HCT116 (cell line): Measurements from ENCODE around the gene CDH4.

Source experiments
- CEBPB ChIP-seq: IDR thresholded peaks from 2 replicates; pipeline ENCODE4 v1.6.1; 2012; ENCODE audit warnings: low read depth
- EZH2 ChIP-seq: fragments of 200-600 bp; sonication (generic); IDR thresholded peaks from 2 replicates; pipeline ENCODE4 v1.6.1; 2017; ENCODE audit warnings: antibody characterized with exemption, mixed run types
- POLR2A ChIP-seq: IDR thresholded peaks from 2 replicates; pipeline ENCODE4 v1.7.0; 2011; ENCODE audit warnings: borderline replicate concordance; ENCODE audit not compliant: insufficient read depth, insufficient read length; ENCODE audit errors: extremely low read depth
- POLR2AphosphoS5 ChIP-seq: IDR thresholded peaks from 2 replicates; pipeline ENCODE4 v1.6.1; 2011; ENCODE audit warnings: mild to moderate bottlenecking, low read depth, low read length, moderate library complexity
- RAD21 ChIP-seq: IDR thresholded peaks from 2 replicates; pipeline ENCODE4 v1.6.1; 2012; ENCODE audit warnings: low read depth, mild to moderate bottlenecking
- REST ChIP-seq: IDR thresholded peaks from 2 replicates; pipeline ENCODE4 v1.6.1; 2012; ENCODE audit warnings: low read depth
- SIN3A ChIP-seq: IDR thresholded peaks from 2 replicates; pipeline ENCODE4 v1.6.1; 2012; ENCODE audit warnings: low read depth
- SP1 ChIP-seq: IDR thresholded peaks from 2 replicates; pipeline ENCODE4 v1.6.1; 2012; ENCODE audit warnings: low read depth
- SRF ChIP-seq: IDR thresholded peaks from 2 replicates; pipeline ENCODE4 v1.6.1; 2012; ENCODE audit warnings: low read depth
- TCF7L2 ChIP-seq: IDR thresholded peaks from 2 replicates; pipeline ENCODE4 v1.7.0; 2011; ENCODE audit warnings: borderline replicate concordance, inconsistent platforms; ENCODE audit not compliant: insufficient read depth, insufficient read length; ENCODE audit errors: extremely low read depth
- YY1 ChIP-seq: IDR thresholded peaks from 2 replicates; pipeline ENCODE4 v1.6.1; 2011; ENCODE audit warnings: low read length, low read depth, moderate library complexity, mild to moderate bottlenecking; ENCODE audit not compliant: insufficient replicate concordance; ENCODE audit errors: extremely low read depth
- ZFX ChIP-seq: fragments of 450-650 bp; IDR thresholded peaks from 2 replicates; pipeline ENCODE4 v1.6.1; 2017
- TF ChIP-seq, protein P1 (sequence below), 3 experiments: fragments of 200-600 bp in 1 of 3; sonication (generic) in 1 of 3; IDR thresholded peaks in 2 of 3; conservative IDR thresholded peaks in 1 of 3; 2 replicates each; pipeline ENCODE4 v1.5.1; 2012 to 2017; ENCODE audit warnings: low read depth in 2 of 3, low read length in 2 of 3, antibody characterized with exemption in 1 of 3, borderline replicate concordance in 1 of 3, control low read depth in 1 of 3, mild to moderate bottlenecking in 1 of 3, mixed read lengths in 1 of 3, mixed run types in 1 of 3, moderate library complexity in 1 of 3; ENCODE audit not compliant: insufficient read depth in 1 of 3
- TF ChIP-seq, protein P2 (sequence below): IDR thresholded peaks from 2 replicates; pipeline ENCODE4 v1.6.1; 2012

DNA sequence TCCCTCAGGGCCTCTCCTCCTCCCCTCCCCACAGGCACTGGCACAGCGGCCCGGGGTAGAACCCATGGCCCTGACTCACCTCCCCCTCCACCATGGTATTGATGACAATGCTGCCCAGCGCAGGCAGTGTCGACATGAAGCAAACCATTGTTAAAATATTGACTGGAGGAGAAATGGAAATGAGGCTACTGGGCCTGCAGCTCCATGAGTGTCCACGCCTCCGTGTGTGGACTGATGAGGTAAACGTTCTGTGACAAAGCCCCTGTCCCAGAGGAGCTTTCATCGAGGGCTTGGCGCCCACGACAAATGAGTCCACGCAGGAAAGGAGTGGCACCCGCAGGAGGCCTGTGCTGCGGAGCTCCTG is 410.9 kb downstream of the CDH4 start:
- TF ChIP-seq ZFX (no peak), EZH2 (no peak), SP1 (no peak), REST (no peak), POLR2A (no peak), POLR2AphosphoS5 (no peak), YY1 (no peak), SIN3A (no peak), TCF7L2 (no peak), CEBPB (no peak), RAD21 (no peak), SRF (no peak)
- TF ChIP-seq, protein P1, sequence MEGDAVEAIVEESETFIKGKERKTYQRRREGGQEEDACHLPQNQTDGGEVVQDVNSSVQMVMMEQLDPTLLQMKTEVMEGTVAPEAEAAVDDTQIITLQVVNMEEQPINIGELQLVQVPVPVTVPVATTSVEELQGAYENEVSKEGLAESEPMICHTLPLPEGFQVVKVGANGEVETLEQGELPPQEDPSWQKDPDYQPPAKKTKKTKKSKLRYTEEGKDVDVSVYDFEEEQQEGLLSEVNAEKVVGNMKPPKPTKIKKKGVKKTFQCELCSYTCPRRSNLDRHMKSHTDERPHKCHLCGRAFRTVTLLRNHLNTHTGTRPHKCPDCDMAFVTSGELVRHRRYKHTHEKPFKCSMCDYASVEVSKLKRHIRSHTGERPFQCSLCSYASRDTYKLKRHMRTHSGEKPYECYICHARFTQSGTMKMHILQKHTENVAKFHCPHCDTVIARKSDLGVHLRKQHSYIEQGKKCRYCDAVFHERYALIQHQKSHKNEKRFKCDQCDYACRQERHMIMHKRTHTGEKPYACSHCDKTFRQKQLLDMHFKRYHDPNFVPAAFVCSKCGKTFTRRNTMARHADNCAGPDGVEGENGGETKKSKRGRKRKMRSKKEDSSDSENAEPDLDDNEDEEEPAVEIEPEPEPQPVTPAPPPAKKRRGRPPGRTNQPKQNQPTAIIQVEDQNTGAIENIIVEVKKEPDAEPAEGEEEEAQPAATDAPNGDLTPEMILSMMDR (IDR thresholded peaks at IDR 0.05 in 2 of 3, conservative IDR thresholded peaks at IDR 0.05 in 1 of 3; ENCODE audit: borderline replicate concordance in 1 of 3, insufficient read depth in 1 of 3, low read depth in 2 of 3, low read length in 2 of 3), result no peak; a peak in 1 of 6 replicates
- TF ChIP-seq, protein P2, sequence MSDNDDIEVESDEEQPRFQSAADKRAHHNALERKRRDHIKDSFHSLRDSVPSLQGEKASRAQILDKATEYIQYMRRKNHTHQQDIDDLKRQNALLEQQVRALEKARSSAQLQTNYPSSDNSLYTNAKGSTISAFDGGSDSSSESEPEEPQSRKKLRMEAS, result no peak
